Kidney (tissue), 14 donors: ENCODE data around the gene ACADL. TPM values are rescaled to one million over a fixed set of nuclear protein-coding genes. Genes with fewer than 3 reads are reported as not detected.
A peak's percentile ranks its signal among the peaks of the same experiment; 100 is the strongest.

Source experiments
- DNase-seq, 5 donors: peaks; one replicate each; pipeline ENCODE4 v3.0.0-alpha.2; 2013 to 2020
- FAIRE-seq: peaks from 2 replicates; lab custom pipeline; 2012; peaks lifted over from hg19 to GRCh38; lab: Jason Lieb, UNC
- H3K27ac ChIP-seq, 2 donors: one replicate each; pipeline ENCODE4 v1.7.0; 2013; ENCODE audit warnings: low read depth in 2 of 2, low read length in 2 of 2, inconsistent platforms in 1 of 2
- H3K27me3 ChIP-seq: one replicate; pipeline ENCODE4 v1.7.1; 2013; ENCODE audit warnings: low read length, inconsistent platforms; ENCODE audit not compliant: control insufficient read depth, insufficient read depth
- H3K36me3 ChIP-seq, 3 donors: one replicate each; pipeline versions ENCODE4 v1.7.0 to v1.7.1; 2013; ENCODE audit warnings: low read length in 3 of 3, control low read depth in 1 of 3, inconsistent platforms in 1 of 3; ENCODE audit not compliant: insufficient read depth in 3 of 3, control insufficient read depth in 2 of 3
- H3K4me1 ChIP-seq, 3 donors: one replicate each; pipeline versions ENCODE4 v1.7.0 to v1.7.1; 2013; ENCODE audit warnings: low read length in 3 of 3, inconsistent platforms in 1 of 3, low read depth in 1 of 3; ENCODE audit not compliant: control insufficient read depth in 2 of 3, insufficient read depth in 2 of 3
- H3K4me3 ChIP-seq, 3 donors: one replicate each; pipeline versions ENCODE4 v1.7.0 to v1.8.1; 2013; ENCODE audit warnings: low read length in 3 of 3, control low read depth in 1 of 3, inconsistent platforms in 1 of 3
- H3K9ac ChIP-seq, 3 donors: one replicate each; pipeline versions ENCODE4 v1.7.0 to v1.7.1; 2013; ENCODE audit warnings: low read length in 3 of 3, control low read depth in 1 of 3, inconsistent platforms in 1 of 3
- H3K9me3 ChIP-seq, 3 donors: one replicate each; pipeline versions ENCODE4 v1.7.0 to v1.7.1; 2013; ENCODE audit warnings: low read length in 3 of 3, control low read depth in 1 of 3, inconsistent platforms in 1 of 3; ENCODE audit not compliant: control insufficient read depth in 2 of 3, insufficient read depth in 1 of 3
- intact Hi-C: fragments of 100-400 bp; cut with DNase I; formaldehyde crosslinking; loops from one replicate; pipeline ENCODE4 v1.11.1; 2022
- polyA plus RNA-seq: library from polyadenylated mRNA; stranded (reverse); fragments of 350-450 nt; fragmentation: Illumina TruSeq; extraction: RNeasy Lipid Tissue Mini Kit (QIAGEN cat#74804); gene quantifications from one replicate; pipeline ENCODE4 v1.2.3, GENCODE V29; 2014; ENCODE audit warnings: low read depth, low replicate concordance; ENCODE audit not compliant: insufficient read depth
- total RNA-seq: library from RNA; stranded (reverse); fragmentation: NEBNext Ultra II Directional; extraction: Animal tissue kit (Norgen Biotek cat#: 25700); gene quantifications from one replicate; pipeline ENCODE4 v1.2.1, GENCODE V29; 2021
- TF ChIP-seq, protein P1 (sequence below): IDR thresholded peaks from 3 replicates; pipeline ENCODE4 v1.5.1; 2012; ENCODE audit warnings: mild to moderate bottlenecking, moderate library complexity, borderline replicate concordance; ENCODE audit not compliant: insufficient read depth; ENCODE audit errors: extremely low read depth
- donor health status: control.
- donor health status: control.
- donor health status: control.
- donor health status: control.
- donor health status: control.
- donor health status: DM: yes; HTN: yes; CAD: no.
- donor health status: Normal renal cell carcinoma (clear cell type).

Gene ACADL
- total and polyA plus RNA-seq, 2 donors from 2014 or later, result 15.7 to 21.1 TPM

DNA sequence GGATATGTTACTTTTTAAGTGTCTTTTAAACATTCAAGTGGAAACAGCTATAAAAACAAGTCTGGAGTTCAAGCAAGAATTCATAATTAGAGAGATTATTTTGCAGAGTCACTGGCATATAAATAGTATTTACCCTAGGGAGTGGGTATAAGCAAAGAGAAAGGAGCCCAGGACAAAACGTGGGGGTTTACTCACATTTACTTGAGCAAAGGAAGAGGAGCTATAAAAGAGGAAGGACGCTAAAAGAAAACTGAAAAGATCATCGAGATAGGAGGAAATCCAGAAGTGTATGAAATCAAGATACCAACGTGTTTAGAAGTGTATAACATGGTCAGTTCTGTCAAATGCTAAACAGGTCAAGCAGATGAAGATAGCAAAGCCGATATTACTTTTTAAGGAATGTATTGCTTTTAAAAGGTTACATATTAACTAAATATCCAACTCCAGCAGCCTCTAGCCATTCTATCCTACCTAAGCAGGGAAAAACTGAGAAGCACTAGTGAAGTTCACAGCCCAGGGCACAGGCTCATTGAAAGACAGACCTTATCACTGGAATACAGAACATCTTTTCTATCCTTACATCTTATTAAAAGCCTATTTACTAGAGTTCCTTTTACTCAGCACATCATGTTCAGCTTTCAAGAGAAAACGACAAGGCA lies 62.7 kb downstream of the ACADL start:
- H3K9me3 ChIP-seq, result no peaks in the 10 kb centered on the region
- TF ChIP-seq, protein P1, sequence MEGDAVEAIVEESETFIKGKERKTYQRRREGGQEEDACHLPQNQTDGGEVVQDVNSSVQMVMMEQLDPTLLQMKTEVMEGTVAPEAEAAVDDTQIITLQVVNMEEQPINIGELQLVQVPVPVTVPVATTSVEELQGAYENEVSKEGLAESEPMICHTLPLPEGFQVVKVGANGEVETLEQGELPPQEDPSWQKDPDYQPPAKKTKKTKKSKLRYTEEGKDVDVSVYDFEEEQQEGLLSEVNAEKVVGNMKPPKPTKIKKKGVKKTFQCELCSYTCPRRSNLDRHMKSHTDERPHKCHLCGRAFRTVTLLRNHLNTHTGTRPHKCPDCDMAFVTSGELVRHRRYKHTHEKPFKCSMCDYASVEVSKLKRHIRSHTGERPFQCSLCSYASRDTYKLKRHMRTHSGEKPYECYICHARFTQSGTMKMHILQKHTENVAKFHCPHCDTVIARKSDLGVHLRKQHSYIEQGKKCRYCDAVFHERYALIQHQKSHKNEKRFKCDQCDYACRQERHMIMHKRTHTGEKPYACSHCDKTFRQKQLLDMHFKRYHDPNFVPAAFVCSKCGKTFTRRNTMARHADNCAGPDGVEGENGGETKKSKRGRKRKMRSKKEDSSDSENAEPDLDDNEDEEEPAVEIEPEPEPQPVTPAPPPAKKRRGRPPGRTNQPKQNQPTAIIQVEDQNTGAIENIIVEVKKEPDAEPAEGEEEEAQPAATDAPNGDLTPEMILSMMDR, result no peak
- H3K36me3 ChIP-seq, result no peaks in the 10 kb centered on the region
- FAIRE-seq, result peak; percentile 50
- H3K4me1 ChIP-seq, result peaks cover 0 to 28% (median 4%) of the 10 kb centered on the region in 3 donors
- peak in 2 of 5 donors; percentile 15 to 21 for DNase-seq
- intact Hi-C loops, result no loop called here
- peak overlapping the region; percentile 13 to 15 for H3K27ac ChIP-seq
- H3K9ac ChIP-seq, result no peak overlapping the region
- H3K27me3 ChIP-seq, result no peaks in the 10 kb centered on the region
- peak overlapping the region in 2 of 3 donors; percentile 11 to 32 for H3K4me3 ChIP-seq

DNA sequence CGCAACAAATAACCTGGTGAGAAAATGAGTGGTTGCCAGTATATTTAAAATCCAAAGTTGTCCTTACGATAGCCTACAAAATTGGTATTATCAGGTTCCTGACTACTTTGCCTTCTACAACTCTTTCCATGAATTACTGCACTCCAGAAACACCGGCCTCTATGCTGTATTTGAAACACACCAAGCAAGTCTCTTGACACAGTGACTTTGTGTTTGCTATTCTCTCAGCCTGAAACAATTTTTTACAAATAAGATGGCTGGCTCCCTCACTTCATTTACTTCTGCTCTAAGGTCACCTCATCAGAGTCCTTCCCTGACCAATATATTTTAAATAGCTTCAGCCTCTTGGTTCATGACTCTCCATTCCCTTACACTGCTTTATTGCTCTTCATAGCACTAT lies 66.2 kb downstream of the ACADL start:
- no peak for DNase-seq

DNA sequence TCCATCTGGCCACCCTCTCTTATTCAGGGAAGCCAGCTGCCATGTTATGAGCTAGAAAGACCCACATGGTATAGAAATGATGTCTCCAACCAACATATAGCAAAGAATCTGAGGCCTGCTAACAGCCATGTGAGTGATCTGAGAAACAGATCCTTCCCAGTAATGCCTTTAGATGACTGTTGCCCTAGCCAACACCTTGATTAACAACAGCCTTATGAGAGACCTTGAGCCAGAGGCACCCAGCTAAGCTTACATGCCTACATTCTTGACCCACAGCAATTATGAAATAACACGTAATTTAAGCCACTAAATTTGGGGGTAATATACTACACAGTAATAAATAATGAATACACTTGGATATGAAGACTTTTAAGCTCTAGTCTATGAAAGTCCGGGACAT lies 67.0 kb downstream of the ACADL start:
- Histone ChIP-seq H3K9ac (no peak overlapping the region), H3K4me3 (no peak overlapping the region), H3K9me3 (no peaks in the 10 kb centered on the region), H3K27ac (no peak overlapping the region), H3K27me3 (no peaks in the 10 kb centered on the region), H3K36me3 (peaks cover 4 to 11% (median 5%) of the 10 kb centered on the region in 3 donors), H3K4me1 (peaks cover 0 to 15% (median 0%) of the 10 kb centered on the region in 3 donors)
- FAIRE-seq (no peak), DNase-seq (no peak)
- intact Hi-C loops, result no loop called here
- TF ChIP-seq, protein P1, result no peak

More for the DNA sequence above, 66.2 kb downstream of the ACADL start:
- TF ChIP-seq, protein P1, result no peak
- Histone ChIP-seq H3K36me3 (peaks cover 0 to 3% (median 2%) of the 10 kb centered on the region in 3 donors), H3K4me3 (no peak overlapping the region), H3K4me1 (peaks cover 0 to 16% (median 0%) of the 10 kb centered on the region in 3 donors), H3K9me3 (no peaks in the 10 kb centered on the region), H3K27ac (no peak overlapping the region), H3K27me3 (no peaks in the 10 kb centered on the region), H3K9ac (no peak overlapping the region)
- no peak for FAIRE-seq
- intact Hi-C loops, result no loop called here
